Measurements from ENCODE around the gene CENPP. TPM values are rescaled to one million over a fixed set of nuclear protein-coding genes. Genes with fewer than 3 reads are reported as not detected.
A peak's percentile ranks its signal among the peaks of the same experiment; 100 is the strongest.

Gene CENPP
- total RNA-seq, 1 donor from 2014 or later, result 1.9 TPM

DNA sequence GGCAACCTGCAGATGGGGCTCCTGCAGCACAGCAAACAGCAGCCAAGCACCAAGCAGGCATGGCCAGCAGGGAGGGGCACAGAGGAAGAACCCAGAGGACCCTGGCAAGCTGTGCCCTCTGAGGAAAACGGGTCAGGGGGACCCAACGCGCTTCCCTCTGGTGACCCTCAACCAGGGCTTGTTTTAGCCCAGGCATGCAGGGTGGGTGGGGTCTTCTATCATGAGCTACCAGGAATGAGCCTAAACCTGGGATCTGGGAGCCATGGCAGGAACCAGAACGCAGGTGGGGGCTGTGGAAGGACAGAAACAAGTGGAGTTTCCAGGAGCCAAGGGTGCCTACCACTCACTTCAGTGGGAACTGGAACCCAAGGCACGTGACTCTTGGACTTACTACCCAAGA, 323.3 kb downstream of the CENPP start:
- H3K4me1 ChIP-seq (ENCODE audit: insufficient read depth, low read length), result peaks cover 2% of the 10 kb centered on the region
- no peak overlapping the region for H3K4me3 ChIP-seq (ENCODE audit: insufficient read depth, low read depth, low read length)
- peaks cover 53% of the 10 kb centered on the region for H3K36me3 Mint-ChIP-seq (ENCODE audit: low read depth, unreplicated experiment)
- FAIRE-seq, result no peak
- DNase-seq (ENCODE audit: low read depth), result no peak
- no peak overlapping the region for H3K9ac ChIP-seq (ENCODE audit: low read length)
- no peaks in the 10 kb centered on the region for H3K9me3 Mint-ChIP-seq (ENCODE audit: unreplicated experiment)
- TF ChIP-seq, protein P1, sequence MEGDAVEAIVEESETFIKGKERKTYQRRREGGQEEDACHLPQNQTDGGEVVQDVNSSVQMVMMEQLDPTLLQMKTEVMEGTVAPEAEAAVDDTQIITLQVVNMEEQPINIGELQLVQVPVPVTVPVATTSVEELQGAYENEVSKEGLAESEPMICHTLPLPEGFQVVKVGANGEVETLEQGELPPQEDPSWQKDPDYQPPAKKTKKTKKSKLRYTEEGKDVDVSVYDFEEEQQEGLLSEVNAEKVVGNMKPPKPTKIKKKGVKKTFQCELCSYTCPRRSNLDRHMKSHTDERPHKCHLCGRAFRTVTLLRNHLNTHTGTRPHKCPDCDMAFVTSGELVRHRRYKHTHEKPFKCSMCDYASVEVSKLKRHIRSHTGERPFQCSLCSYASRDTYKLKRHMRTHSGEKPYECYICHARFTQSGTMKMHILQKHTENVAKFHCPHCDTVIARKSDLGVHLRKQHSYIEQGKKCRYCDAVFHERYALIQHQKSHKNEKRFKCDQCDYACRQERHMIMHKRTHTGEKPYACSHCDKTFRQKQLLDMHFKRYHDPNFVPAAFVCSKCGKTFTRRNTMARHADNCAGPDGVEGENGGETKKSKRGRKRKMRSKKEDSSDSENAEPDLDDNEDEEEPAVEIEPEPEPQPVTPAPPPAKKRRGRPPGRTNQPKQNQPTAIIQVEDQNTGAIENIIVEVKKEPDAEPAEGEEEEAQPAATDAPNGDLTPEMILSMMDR (IDR thresholded peaks at IDR 0.05; ENCODE audit: insufficient read depth, low read depth, low read length), result no peak
- TF ChIP-seq EZH2 (IDR thresholded peaks at IDR 0.05; ENCODE audit: insufficient read depth, low read length), result no peak
- H3K79me2 ChIP-seq (ENCODE audit: insufficient read depth, low read length), result peaks cover 16% of the 10 kb centered on the region
- no peak overlapping the region for H3K4me2 ChIP-seq (ENCODE audit: low read length)
- peaks cover 29% of the 10 kb centered on the region for H4K20me1 ChIP-seq (ENCODE audit: insufficient read depth, low read length)
- H2AFZ ChIP-seq (ENCODE audit: low read depth, low read length), result no peak overlapping the region
- peaks cover 25% of the 10 kb centered on the region for H3K36me3 ChIP-seq (ENCODE audit: insufficient read depth, low read length)
- no peak overlapping the region for H3K27ac ChIP-seq (ENCODE audit: low read depth, low read length)
- no peak overlapping the region for H3K27ac Mint-ChIP-seq (ENCODE audit: unreplicated experiment)
- peaks cover 2% of the 10 kb centered on the region for H3K4me1 Mint-ChIP-seq (ENCODE audit: low read depth, unreplicated experiment)
- H3K27me3 ChIP-seq (ENCODE audit: insufficient read depth, low read length), result no peaks in the 10 kb centered on the region
- H3K9me3 ChIP-seq (ENCODE audit: insufficient read depth, low read depth, low read length), result no peaks in the 10 kb centered on the region
- H3K27me3 Mint-ChIP-seq (ENCODE audit: low read depth, unreplicated experiment), result no peaks in the 10 kb centered on the region
- H3K4me3 Mint-ChIP-seq (ENCODE audit: unreplicated experiment), result no peak overlapping the region

DNA sequence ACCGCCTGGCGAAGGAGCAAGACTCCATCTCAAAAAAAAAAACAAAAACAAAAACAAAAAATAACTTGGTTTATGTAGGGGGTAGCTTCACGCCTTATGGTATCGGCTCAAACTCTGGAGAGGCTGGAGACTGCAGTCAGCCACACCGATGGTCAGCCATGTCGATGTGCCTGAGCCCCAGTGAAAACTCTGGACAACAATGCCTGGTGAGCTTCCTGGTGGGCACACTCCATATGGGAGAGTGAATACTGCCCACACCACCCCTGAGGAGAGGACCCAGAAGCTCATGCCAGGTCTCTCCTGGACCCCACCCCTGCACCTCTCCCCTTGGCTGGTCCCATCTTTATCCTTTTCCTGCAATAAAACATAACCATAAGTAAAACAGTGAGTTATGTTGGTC, 324.5 kb downstream of the CENPP start:
- Histone ChIP-seq H3K79me2 (ENCODE audit: insufficient read depth, low read length) (peaks cover 23% of the 10 kb centered on the region), H3K27me3 (ENCODE audit: insufficient read depth, low read length) (no peaks in the 10 kb centered on the region), H3K4me1 (ENCODE audit: insufficient read depth, low read length) (peaks cover 10% of the 10 kb centered on the region), H3K9ac (ENCODE audit: low read length) (no peak overlapping the region), H3K27ac (ENCODE audit: low read depth, low read length) (no peak overlapping the region), H2AFZ (ENCODE audit: low read depth, low read length) (no peak overlapping the region), H4K20me1 (ENCODE audit: insufficient read depth, low read length) (peaks cover 41% of the 10 kb centered on the region), H3K9me3 (ENCODE audit: insufficient read depth, low read depth, low read length) (no peaks in the 10 kb centered on the region), H3K4me3 (ENCODE audit: insufficient read depth, low read depth, low read length) (no peak overlapping the region), H3K4me2 (ENCODE audit: low read length) (no peak overlapping the region), H3K36me3 (ENCODE audit: insufficient read depth, low read length) (peaks cover 19% of the 10 kb centered on the region)
- Mint-ChIP-seq H3K4me3 (ENCODE audit: unreplicated experiment) (no peak overlapping the region), H3K27me3 (ENCODE audit: low read depth, unreplicated experiment) (no peaks in the 10 kb centered on the region), H3K36me3 (ENCODE audit: low read depth, unreplicated experiment) (peaks cover 47% of the 10 kb centered on the region), H3K27ac (ENCODE audit: unreplicated experiment) (no peak overlapping the region), H3K9me3 (ENCODE audit: unreplicated experiment) (no peaks in the 10 kb centered on the region), H3K4me1 (ENCODE audit: low read depth, unreplicated experiment) (peaks cover 2% of the 10 kb centered on the region)
- FAIRE-seq (no peak), DNase-seq (ENCODE audit: low read depth) (no peak)
- TF ChIP-seq, protein P1 (IDR thresholded peaks at IDR 0.05; ENCODE audit: insufficient read depth, low read depth, low read length), result no peak
- TF ChIP-seq EZH2 (IDR thresholded peaks at IDR 0.05; ENCODE audit: insufficient read depth, low read length), result no peak

- Histone ChIP-seq H3K36me3 (ENCODE audit: insufficient read depth, low read length) (peaks cover 17% of the 10 kb centered on the region), H3K27ac (ENCODE audit: low read depth, low read length) (no peak overlapping the region), H2AFZ (ENCODE audit: low read depth, low read length) (no peak overlapping the region), H3K27me3 (ENCODE audit: insufficient read depth, low read length) (no peaks in the 10 kb centered on the region), H3K4me1 (ENCODE audit: insufficient read depth, low read length) (peaks cover 10% of the 10 kb centered on the region), H3K9ac (ENCODE audit: low read length) (no peak overlapping the region), H3K4me3 (ENCODE audit: insufficient read depth, low read depth, low read length) (no peak overlapping the region), H3K4me2 (ENCODE audit: low read length) (no peak overlapping the region), H3K9me3 (ENCODE audit: insufficient read depth, low read depth, low read length) (no peaks in the 10 kb centered on the region), H4K20me1 (ENCODE audit: insufficient read depth, low read length) (peaks cover 42% of the 10 kb centered on the region), H3K79me2 (ENCODE audit: insufficient read depth, low read length) (peaks cover 24% of the 10 kb centered on the region)
- Mint-ChIP-seq H3K9me3 (ENCODE audit: unreplicated experiment) (no peaks in the 10 kb centered on the region), H3K27ac (ENCODE audit: unreplicated experiment) (no peak overlapping the region), H3K4me3 (ENCODE audit: unreplicated experiment) (no peak overlapping the region), H3K27me3 (ENCODE audit: low read depth, unreplicated experiment) (no peaks in the 10 kb centered on the region), H3K4me1 (ENCODE audit: low read depth, unreplicated experiment) (peaks cover 2% of the 10 kb centered on the region), H3K36me3 (ENCODE audit: low read depth, unreplicated experiment) (peaks cover 45% of the 10 kb centered on the region)
- TF ChIP-seq, protein P1 (IDR thresholded peaks at IDR 0.05; ENCODE audit: insufficient read depth, low read depth, low read length), result no peak
- TF ChIP-seq EZH2 (IDR thresholded peaks at IDR 0.05; ENCODE audit: insufficient read depth, low read length), result no peak
- FAIRE-seq, result no peak
- peak; percentile 75 for DNase-seq (ENCODE audit: low read depth)
Measured at GRCh38 chr9:92650839-92651621, 325.3 kb downstream of the CENPP start.

All from astrocyte (in vitro differentiated cells and primary cell).